Psoas muscle (tissue), 8 donors: ENCODE data around the gene PIGB. TPM values are rescaled to one million over a fixed set of nuclear protein-coding genes. Genes with fewer than 3 reads are reported as not detected.
A peak's percentile ranks its signal among the peaks of the same experiment; 100 is the strongest.

Source experiments
- ATAC-seq, 4 donors: fragments of 200-7000 bp; cut with Tn5 transposase; one replicate each; pipeline ENCODE4 v1.9.1; 2020; ENCODE audit warnings: moderate library complexity in 3 of 4, mild to moderate bottlenecking in 2 of 4
- DNase-seq, 2 donors: peaks; one replicate each; pipeline ENCODE4 v3.0.0-alpha.2; 2020
- H3K27ac ChIP-seq: fragments of 200-600 bp; one replicate; pipeline ENCODE4 v1.8.0; 2022
- H3K27me3 ChIP-seq, 3 donors: fragments of 200-600 bp in 1 of 3; one replicate each; pipeline versions ENCODE4 v1.6.1 to v1.8.0; 2013 to 2022; ENCODE audit warnings: low read length in 2 of 3, mild to moderate bottlenecking in 2 of 3, moderate library complexity in 1 of 3; ENCODE audit not compliant: insufficient read depth in 3 of 3
- H3K36me3 ChIP-seq, 2 donors: fragments of 200-600 bp in 1 of 2; one replicate each; pipeline versions ENCODE4 v1.6.1 to v1.8.0; 2013 to 2022; ENCODE audit warnings: low read depth in 1 of 2, mild to moderate bottlenecking in 1 of 2, moderate library complexity in 1 of 2; ENCODE audit not compliant: insufficient read depth in 1 of 2
- H3K4me1 ChIP-seq: fragments of 200-600 bp; one replicate; pipeline ENCODE4 v1.8.0; 2022
- H3K4me3 ChIP-seq: fragments of 200-600 bp; one replicate; pipeline ENCODE4 v1.8.0; 2022; ENCODE audit warnings: mild to moderate bottlenecking
- H3K9me3 ChIP-seq: fragments of 200-600 bp; one replicate; pipeline ENCODE4 v1.8.0; 2022
- WGBS, 3 donors: extraction: QIAGEN DNeasy Blood & Tissue Kit; methylation state at CpG; one replicate each; pipeline versions ENCODE4 v1.1.6 to v1.1.7; 2013; 5-methylcytosine and 5-hydroxymethylcytosine counted together
- intact Hi-C, 2 donors: fragments of 100-400 bp; cut with DNase I; formaldehyde crosslinking; loops; one replicate each; pipeline versions ENCODE4 v1.11.0 to v1.14.2; 2022
- long read RNA-seq, 2 donors: library from polyadenylated mRNA; unstranded; transcript quantifications; one replicate each; pipeline ENCODE4 v2.0.0, GENCODE V29; 2021
- polyA plus RNA-seq, 3 donors: library from polyadenylated mRNA; stranded (reverse); fragments of 200-250 nt; gene quantifications; one replicate each; pipeline ENCODE4 v1.2.3, GENCODE V29; 2013
- total RNA-seq, 4 donors: library from RNA; stranded (reverse); fragmentation: NEBNext Ultra II Directional in 2 of 4; extraction: Animal tissue kit (Norgen Biotek cat#: 25700) in 2 of 4; gene quantifications; one replicate each; pipeline versions ENCODE4 v1.2.1 to v1.2.4, GENCODE V29; 2021 to 2023
- TF ChIP-seq, protein P1 (sequence below): fragments of 200-600 bp; IDR thresholded peaks from one replicate; pipeline ENCODE4 v1.8.0; 2022; ENCODE audit warnings: antibody characterized with exemption
- donor health status: healthy with polysubstance abuse.
- donor health status: DM: no; HTN: no; CAD: no; lungs with moderate emphysema.
- donor health status: Bipolar disorder and iron deficiency.
- donor health status: healthy.
- donor health status: DM: yes; HTN: yes; CAD: no.
- donor health status: DM: no; HTN: no; CAD: no.
- donor health status: DM: no; HTN: no; CAD: no.
- donor health status: DM: yes; HTN: yes; CAD: no.

The PIGB gene
- total RNA-seq: 1 to 10 TPM; 1.0 to 1.8 (median 1.2) TPM
- 1 to 10 TPM in 2 of 3 donors, under 1 TPM in 1; 0.57 to 1.9 (median 1.6) TPM for polyA plus RNA-seq
- long read RNA-seq, donor 1, partial matches to known transcripts: 0 of 3 reads
- long read RNA-seq, donor 1, other reads (novel, unspliced or antisense): 1 of 3 reads
- long read RNA-seq, donor 2, partial matches to known transcripts: 0 of 2 reads
- long read RNA-seq, donor 2, other reads (novel, unspliced or antisense): 0 of 2 reads

DNA sequence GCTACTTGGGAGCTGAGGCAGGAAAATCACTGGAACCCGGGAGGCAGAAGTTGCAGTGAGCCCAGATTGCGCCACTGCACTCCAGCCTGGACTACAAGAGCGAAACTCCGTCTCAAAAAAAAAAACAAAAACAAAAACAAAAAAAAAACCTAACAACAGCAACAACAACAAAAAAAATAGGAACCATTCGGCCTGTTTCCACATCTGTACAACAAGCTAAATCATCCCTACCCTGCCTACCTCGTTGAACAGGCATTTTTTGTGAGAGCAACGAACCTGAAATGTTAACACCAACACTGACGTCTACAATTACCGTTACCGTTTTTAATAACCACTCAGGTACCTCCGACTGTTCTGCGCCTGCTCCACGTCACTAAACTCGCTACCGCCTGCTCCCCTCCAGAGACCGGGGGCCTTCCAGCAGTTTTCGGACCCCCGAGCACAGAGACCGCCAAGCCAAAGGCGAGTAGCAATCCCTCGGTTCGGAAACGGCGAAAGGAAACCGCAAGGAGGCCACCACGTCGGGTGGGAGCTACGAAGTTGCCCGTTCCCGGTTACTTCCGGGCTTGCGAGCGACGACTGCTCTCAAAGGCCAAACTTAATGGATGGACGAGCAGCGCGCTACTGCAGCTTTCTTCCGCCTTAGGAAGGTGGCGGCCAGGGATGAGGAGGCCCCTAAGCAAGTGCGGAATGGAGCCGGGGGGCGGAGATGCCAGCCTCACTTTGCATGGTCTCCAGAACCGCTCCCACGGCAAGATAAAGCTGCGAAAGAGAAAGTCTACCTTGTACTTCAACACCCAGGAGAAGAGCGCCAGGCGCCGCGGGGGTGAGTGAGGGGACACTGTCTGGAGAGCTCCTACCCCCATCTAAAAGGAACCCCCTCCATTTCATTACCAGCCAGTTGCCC is at the start of gene PIGB, which contains the start of gene PIGBOS1:
Gene PIGB, plus strand, starts transcription at position 635 of the 907 bp plus-strand sequence. Its CDS starts 29 bp downstream, at position 664.
Gene PIGBOS1, minus strand, starts transcription at position 536 of the 907 bp plus-strand sequence. CDS start 1,331 bp downstream, outside the sequence.
- peak; percentile 80 to 90 for DNase-seq

DNA sequence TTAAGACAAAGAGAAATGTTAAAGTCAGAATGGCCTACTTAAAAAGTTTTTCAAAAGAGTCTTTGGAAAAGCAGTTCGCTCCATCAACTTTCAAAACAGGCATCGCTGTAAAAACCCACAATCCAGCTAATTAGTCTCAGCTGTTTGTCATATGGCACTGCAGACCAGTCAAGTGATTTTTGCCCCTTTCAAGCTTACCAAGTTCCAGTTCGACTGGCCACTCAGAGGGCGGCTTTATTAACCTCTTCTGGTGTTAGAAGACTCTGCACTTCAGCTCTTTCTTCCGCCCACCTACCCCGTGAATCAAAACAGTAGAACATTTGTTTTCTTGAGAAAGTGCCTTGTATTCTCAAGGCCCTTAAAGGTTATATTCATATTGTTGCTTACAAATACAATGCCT is 48.7 kb upstream of the PIGB start:
- Histone ChIP-seq H3K36me3 (no peaks in the 10 kb centered on the region), H3K4me1 (no peaks in the 10 kb centered on the region), H3K27me3 (no peaks in the 10 kb centered on the region), H3K9me3 (no peaks in the 10 kb centered on the region), H3K27ac (no peak overlapping the region), H3K4me3 (no peak overlapping the region)
- intact Hi-C loops: loop anchor here in 1 of 2 donors (5.0 kb wide), 1 partner anchor 43 kb away; no protein-coding TSS in a partner anchor
- DNase-seq (no peak), ATAC-seq (no peak)
- WGBS, 3 donors: 75 to 77% (median 75%) methylated on average over 6 of the region's 6 CpGs
- TF ChIP-seq, protein P1, sequence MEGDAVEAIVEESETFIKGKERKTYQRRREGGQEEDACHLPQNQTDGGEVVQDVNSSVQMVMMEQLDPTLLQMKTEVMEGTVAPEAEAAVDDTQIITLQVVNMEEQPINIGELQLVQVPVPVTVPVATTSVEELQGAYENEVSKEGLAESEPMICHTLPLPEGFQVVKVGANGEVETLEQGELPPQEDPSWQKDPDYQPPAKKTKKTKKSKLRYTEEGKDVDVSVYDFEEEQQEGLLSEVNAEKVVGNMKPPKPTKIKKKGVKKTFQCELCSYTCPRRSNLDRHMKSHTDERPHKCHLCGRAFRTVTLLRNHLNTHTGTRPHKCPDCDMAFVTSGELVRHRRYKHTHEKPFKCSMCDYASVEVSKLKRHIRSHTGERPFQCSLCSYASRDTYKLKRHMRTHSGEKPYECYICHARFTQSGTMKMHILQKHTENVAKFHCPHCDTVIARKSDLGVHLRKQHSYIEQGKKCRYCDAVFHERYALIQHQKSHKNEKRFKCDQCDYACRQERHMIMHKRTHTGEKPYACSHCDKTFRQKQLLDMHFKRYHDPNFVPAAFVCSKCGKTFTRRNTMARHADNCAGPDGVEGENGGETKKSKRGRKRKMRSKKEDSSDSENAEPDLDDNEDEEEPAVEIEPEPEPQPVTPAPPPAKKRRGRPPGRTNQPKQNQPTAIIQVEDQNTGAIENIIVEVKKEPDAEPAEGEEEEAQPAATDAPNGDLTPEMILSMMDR: no peak

More for the DNA sequence above, at the start of gene PIGB, which contains the start of gene PIGBOS1:
- Histone ChIP-seq H3K27ac (peak within 1 kb of the TSS; percentile 87), H3K36me3 (peaks cover 0 to 4% of the 10 kb centered on the region in 2 donors), H3K4me1 (peaks cover 8% of the 10 kb centered on the region), H3K9me3 (no peaks in the 10 kb centered on the region), H3K4me3 (peak within 1 kb of the TSS; percentile 91), H3K27me3 (no peaks in the 10 kb centered on the region)
- TF ChIP-seq, protein P1: peak; percentile 12
- ATAC-seq: peak; percentile 89 to 98 (median 95)
- intact Hi-C loops: loop anchor here in 1 of 2 donors (5.0 kb wide), 1 partner anchor 88 kb away; the partner anchor contains the start of genes CCPG1 and PIERCE2
- 0 to 1% (median 1%) methylated on average over 49 of the region's 49 CpGs for WGBS, 3 donors

DNA sequence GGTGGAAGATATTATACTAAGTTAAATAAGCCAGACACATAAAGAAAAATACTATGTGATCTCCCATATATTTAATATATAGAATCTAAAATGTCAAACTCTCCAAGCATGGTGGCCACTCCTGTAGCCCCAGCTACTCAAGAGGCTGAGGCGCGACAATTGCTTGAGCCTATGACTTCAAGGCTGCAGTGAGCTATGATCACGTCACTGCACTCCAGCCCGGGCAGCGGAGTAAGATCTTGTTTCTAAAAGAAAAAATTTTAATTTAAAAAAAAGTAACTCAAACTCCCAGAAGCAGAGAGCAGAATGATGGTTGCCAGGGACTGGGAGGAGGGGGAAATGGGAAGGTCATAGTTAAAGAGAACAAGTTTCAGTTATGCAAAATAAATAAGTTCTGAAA is 42.7 kb upstream of the PIGB start:
- H3K27me3 ChIP-seq: no peaks in the 10 kb centered on the region
- 70 to 79% (median 70%) methylated on average over 5 of the region's 5 CpGs for WGBS, 3 donors
- H3K27ac ChIP-seq: no peak overlapping the region
- no peak for ATAC-seq
- no peak overlapping the region for H3K4me3 ChIP-seq
- H3K4me1 ChIP-seq: no peaks in the 10 kb centered on the region
- TF ChIP-seq, protein P1: no peak
- intact Hi-C loops: no loop called here
- H3K36me3 ChIP-seq: no peaks in the 10 kb centered on the region
- no peaks in the 10 kb centered on the region for H3K9me3 ChIP-seq
- no peak for DNase-seq

DNA sequence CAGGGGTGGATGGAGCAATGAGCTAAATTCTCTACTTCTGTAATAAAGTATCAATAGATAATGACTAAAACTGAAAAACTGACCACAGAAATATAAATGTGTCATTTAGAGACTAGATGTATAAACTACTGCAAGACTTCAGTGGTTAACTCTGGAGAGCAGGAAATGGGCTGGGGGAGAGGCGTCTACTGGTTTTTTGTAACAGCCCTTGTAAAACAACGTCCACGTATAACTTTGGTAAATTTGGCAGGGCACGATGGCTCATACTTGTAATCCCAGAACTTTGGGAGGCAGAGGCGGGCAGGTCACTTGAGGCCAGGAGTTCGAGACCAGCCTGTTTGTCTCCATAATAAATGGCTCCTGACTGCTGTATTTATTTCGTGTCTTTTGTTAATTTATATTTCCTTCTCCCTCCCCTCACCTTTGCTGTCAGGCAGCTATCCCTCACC is 41.9 kb upstream of the PIGB start:
- no peaks in the 10 kb centered on the region for H3K36me3 ChIP-seq
- no peaks in the 10 kb centered on the region for H3K9me3 ChIP-seq
- DNase-seq (no peak), ATAC-seq (no peak)
- intact Hi-C loops: no loop called here
- TF ChIP-seq, protein P1: no peak
- no peaks in the 10 kb centered on the region for H3K4me1 ChIP-seq
- WGBS, 3 donors: 45 to 53% (median 50%) methylated on average over 7 of the region's 7 CpGs
- no peaks in the 10 kb centered on the region for H3K27me3 ChIP-seq
- no peak overlapping the region for H3K4me3 ChIP-seq
- no peak overlapping the region for H3K27ac ChIP-seq
